Kidney (tissue), 14 donors: Measurements from ENCODE around the gene NEXN. TPM values are rescaled to one million over a fixed set of nuclear protein-coding genes. Genes with fewer than 3 reads are reported as not detected.

ENCODE experiments used
- DNase-seq, 5 donors: peaks; one replicate each; pipeline ENCODE4 v3.0.0-alpha.2; 2013 to 2020
- FAIRE-seq: peaks from 2 replicates; lab custom pipeline; 2012; peaks lifted over from hg19 to GRCh38; lab: Jason Lieb, UNC
- H3K27ac ChIP-seq, 2 donors: one replicate each; pipeline ENCODE4 v1.7.0; 2013; ENCODE audit warnings: low read depth in 2 of 2, low read length in 2 of 2, inconsistent platforms in 1 of 2
- H3K27me3 ChIP-seq: one replicate; pipeline ENCODE4 v1.7.1; 2013; ENCODE audit warnings: low read length, inconsistent platforms; ENCODE audit not compliant: control insufficient read depth, insufficient read depth
- H3K36me3 ChIP-seq, 3 donors: one replicate each; pipeline versions ENCODE4 v1.7.0 to v1.7.1; 2013; ENCODE audit warnings: low read length in 3 of 3, control low read depth in 1 of 3, inconsistent platforms in 1 of 3; ENCODE audit not compliant: insufficient read depth in 3 of 3, control insufficient read depth in 2 of 3
- H3K4me1 ChIP-seq, 3 donors: one replicate each; pipeline versions ENCODE4 v1.7.0 to v1.7.1; 2013; ENCODE audit warnings: low read length in 3 of 3, inconsistent platforms in 1 of 3, low read depth in 1 of 3; ENCODE audit not compliant: control insufficient read depth in 2 of 3, insufficient read depth in 2 of 3
- H3K4me3 ChIP-seq, 3 donors: one replicate each; pipeline versions ENCODE4 v1.7.0 to v1.8.1; 2013; ENCODE audit warnings: low read length in 3 of 3, control low read depth in 1 of 3, inconsistent platforms in 1 of 3
- H3K9ac ChIP-seq, 3 donors: one replicate each; pipeline versions ENCODE4 v1.7.0 to v1.7.1; 2013; ENCODE audit warnings: low read length in 3 of 3, control low read depth in 1 of 3, inconsistent platforms in 1 of 3
- H3K9me3 ChIP-seq, 3 donors: one replicate each; pipeline versions ENCODE4 v1.7.0 to v1.7.1; 2013; ENCODE audit warnings: low read length in 3 of 3, control low read depth in 1 of 3, inconsistent platforms in 1 of 3; ENCODE audit not compliant: control insufficient read depth in 2 of 3, insufficient read depth in 1 of 3
- CTCF ChIP-seq: IDR thresholded peaks from 3 replicates; pipeline ENCODE4 v1.5.1; 2012; ENCODE audit warnings: mild to moderate bottlenecking, moderate library complexity, borderline replicate concordance; ENCODE audit not compliant: insufficient read depth; ENCODE audit errors: extremely low read depth
- intact Hi-C: fragments of 100-400 bp; cut with DNase I; formaldehyde crosslinking; loops from one replicate; pipeline ENCODE4 v1.11.1; 2022
- polyA plus RNA-seq: library from polyadenylated mRNA; stranded (reverse); fragments of 350-450 nt; fragmentation: Illumina TruSeq; extraction: RNeasy Lipid Tissue Mini Kit (QIAGEN cat#74804); gene quantifications from one replicate; pipeline ENCODE4 v1.2.3, GENCODE V29; 2014; ENCODE audit warnings: low read depth, low replicate concordance; ENCODE audit not compliant: insufficient read depth
- total RNA-seq: library from RNA; stranded (reverse); fragmentation: NEBNext Ultra II Directional; extraction: Animal tissue kit (Norgen Biotek cat#: 25700); gene quantifications from one replicate; pipeline ENCODE4 v1.2.1, GENCODE V29; 2021
- donor health status: control.
- donor health status: control.
- donor health status: control.
- donor health status: control.
- donor health status: control.
- donor health status: DM: yes; HTN: yes; CAD: no.
- donor health status: Normal renal cell carcinoma (clear cell type).

The NEXN gene
- total and polyA plus RNA-seq, 2 donors from 2014 or later, result 6.5 to 7.1 TPM

- H3K27me3 ChIP-seq, result no peaks in the 10 kb centered on the region
- H3K4me1 ChIP-seq, result peaks cover 0 to 15% (median 0%) of the 10 kb centered on the region in 3 donors
- no peak overlapping the region for H3K27ac ChIP-seq
- peaks cover 0 to 2% (median 0%) of the 10 kb centered on the region in 3 donors for H3K36me3 ChIP-seq
- H3K9ac ChIP-seq, result peak overlapping the region in 1 of 3 donors; percentile 13
- peak overlapping the region in 2 of 3 donors; percentile 25 to 87 for H3K4me3 ChIP-seq
- TF ChIP-seq CTCF, result no peak
- intact Hi-C loops, result no loop called here
- FAIRE-seq (no peak), DNase-seq (no peak)
- H3K9me3 ChIP-seq, result no peaks in the 10 kb centered on the region
These were observed 87.0 kb downstream of the NEXN start for GRCh38 chr1:77975386-77975785.

- H3K9me3 ChIP-seq, result no peaks in the 10 kb centered on the region
- no peak overlapping the region for H3K27ac ChIP-seq
- peaks cover 0 to 2% (median 0%) of the 10 kb centered on the region in 3 donors for H3K36me3 ChIP-seq
- H3K27me3 ChIP-seq, result no peaks in the 10 kb centered on the region
- H3K9ac ChIP-seq, result peak overlapping the region in 1 of 3 donors; percentile 9
- DNase-seq (peak in 2 of 5 donors; percentile 4 to 6), FAIRE-seq (no peak)
- TF ChIP-seq CTCF, result no peak
- H3K4me1 ChIP-seq, result peaks cover 0 to 15% (median 0%) of the 10 kb centered on the region in 3 donors
- H3K4me3 ChIP-seq, result peak overlapping the region; percentile 13 to 87 (median 25)
- intact Hi-C loops, result no loop called here
These were observed 87.5 kb downstream of the NEXN start for GRCh38 chr1:77975907-77976306.

DNA sequence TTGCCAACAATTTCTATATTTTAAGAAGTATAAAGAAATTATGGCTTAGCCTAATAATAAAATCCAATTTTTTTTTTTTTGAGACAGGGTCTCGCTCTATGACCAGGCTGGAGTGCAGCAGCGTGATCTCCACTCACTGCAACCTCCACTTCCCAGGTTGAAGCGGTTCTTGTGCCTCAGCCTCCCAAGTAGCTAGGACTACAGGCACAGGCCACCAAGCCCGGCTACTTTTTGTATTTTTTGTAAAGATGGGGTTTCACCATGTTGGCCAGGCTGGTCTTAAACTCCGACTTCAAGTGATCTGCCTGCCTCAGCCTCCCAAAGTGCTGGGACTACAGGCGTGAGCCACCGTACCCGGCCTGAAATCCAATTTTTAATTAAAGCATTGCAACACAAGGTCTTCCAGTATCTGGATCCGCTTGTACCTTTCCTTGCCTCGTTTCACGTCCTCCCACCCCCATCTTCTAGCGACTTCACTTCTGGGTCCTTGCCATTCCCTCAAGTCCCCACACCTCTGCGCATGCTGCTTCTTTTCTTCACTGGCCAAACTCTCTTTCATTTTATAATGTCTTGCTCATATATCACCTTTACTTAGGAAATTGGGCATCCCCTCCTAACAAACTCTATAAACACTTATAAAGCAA, 88.1 kb downstream of the NEXN start:
- Histone ChIP-seq H3K36me3 (no peaks in the 10 kb centered on the region), H3K27me3 (no peaks in the 10 kb centered on the region), H3K27ac (no peak overlapping the region), H3K4me1 (peaks cover 0 to 15% (median 0%) of the 10 kb centered on the region in 3 donors), H3K9ac (no peak overlapping the region), H3K9me3 (no peaks in the 10 kb centered on the region), H3K4me3 (peak overlapping the region in 2 of 3 donors; percentile 87 to 96)
- DNase-seq (peak in 2 of 5 donors; percentile 10 to 14), FAIRE-seq (no peak)
- no peak for TF ChIP-seq CTCF
- intact Hi-C loops, result no loop called here
